NCI-H2196 treated with DMSO at 0.1 percent for 48 hours (cell line): ENCODE measurements around the gene AGO3.
"Not testable (repeated sequence)": the region's sequence is repeated elsewhere in the genome, so short reads cannot be mapped to it uniquely, and the experiment has no call there.

Experiments
- DNase-seq: peaks from one replicate; lab custom pipeline; 2025; ENCODE audit not compliant: unreplicated experiment; lab: John Stamatoyannopoulos, UW

The AGO3 gene

GRCh38 chr1:35924838-35925237 is 6.1 kb upstream of the AGO3 start:
- no peak for DNase-seq

DNA sequence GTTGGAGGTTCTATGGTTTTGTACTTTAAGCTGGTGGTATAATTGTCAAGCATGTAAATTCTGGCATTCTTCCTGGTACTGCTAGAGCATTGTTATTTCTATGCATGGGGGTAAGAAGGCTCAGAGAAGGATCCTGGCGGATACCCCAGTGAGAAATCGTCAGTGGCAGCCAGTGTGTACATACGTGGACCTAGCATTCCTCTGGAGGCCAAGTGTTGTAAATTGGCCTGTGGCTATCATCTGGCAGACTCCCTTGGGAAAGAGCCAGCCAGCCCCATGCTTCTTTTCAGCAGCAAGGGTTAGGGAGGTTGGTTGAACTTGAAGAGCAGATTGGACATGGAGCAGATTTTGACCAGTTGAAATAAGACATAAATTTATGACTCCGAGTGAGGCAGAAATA is 5.2 kb upstream of the AGO3 start:
- DNase-seq: no peak

DNA sequence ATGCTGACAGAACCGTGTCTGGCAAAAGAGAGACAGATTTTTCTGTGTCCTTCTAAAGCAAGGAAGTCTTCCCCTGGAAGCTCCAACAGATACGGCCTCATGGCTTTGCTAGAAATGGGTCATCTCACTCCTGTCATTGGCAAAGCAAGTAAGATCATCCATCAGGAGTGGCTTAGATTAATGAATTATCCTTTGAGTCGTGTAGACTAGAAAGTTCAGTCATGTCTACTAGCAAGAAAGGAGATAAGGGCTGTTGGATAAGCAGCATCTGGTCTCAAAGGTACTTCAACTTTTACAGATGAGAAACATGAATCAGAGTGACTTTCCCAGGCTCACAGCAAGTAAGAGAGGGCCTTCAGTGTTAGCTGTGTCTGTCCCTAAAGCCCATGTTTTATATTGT is 3.4 kb upstream of the AGO3 start:
- no peak for DNase-seq

DNA sequence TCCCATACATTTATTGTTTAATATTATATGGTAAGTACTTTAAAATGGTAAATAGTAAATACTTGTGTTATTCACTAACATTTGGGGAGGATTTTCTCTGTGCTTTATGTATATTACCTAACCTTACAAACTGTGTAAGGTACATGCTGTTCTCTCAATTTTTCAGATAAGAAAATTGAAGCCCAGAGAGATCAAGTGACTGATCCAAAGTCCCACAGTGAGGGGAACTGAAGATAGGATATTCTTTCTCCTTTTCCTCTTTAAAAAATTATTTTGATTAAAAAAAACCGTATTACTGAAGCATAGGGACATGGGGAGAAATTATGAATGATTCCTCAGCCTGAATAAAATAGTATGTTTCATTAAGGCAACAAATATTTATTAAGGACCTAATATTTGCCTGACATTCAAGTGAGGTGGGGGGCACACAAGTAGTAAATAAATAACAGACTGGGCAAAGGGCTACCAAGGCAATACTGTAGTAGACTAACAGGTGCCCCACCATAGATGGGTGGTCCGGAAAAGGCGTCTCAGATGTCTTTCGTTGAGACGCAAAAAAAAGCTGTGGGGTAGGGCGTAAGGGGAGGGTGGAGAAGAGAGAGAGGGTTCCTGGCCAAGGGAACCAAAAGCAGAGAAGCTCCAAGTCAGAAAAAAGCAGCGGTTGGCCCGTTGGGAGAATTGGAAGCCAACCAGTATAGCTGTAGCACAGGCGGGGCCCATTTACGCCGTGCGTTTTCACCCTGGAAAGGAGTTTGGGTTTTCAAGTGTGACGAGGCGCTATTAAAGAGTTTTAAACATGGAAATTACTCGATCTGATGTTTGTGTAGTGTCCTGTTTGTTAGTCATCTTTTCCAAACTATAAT is 944 bp upstream of the AGO3 start:
- peak; percentile 46 for DNase-seq

GRCh38 chr1:35931446-35932157 is 697 bp downstream of the AGO3 start:
- DNase-seq: no peak

DNA sequence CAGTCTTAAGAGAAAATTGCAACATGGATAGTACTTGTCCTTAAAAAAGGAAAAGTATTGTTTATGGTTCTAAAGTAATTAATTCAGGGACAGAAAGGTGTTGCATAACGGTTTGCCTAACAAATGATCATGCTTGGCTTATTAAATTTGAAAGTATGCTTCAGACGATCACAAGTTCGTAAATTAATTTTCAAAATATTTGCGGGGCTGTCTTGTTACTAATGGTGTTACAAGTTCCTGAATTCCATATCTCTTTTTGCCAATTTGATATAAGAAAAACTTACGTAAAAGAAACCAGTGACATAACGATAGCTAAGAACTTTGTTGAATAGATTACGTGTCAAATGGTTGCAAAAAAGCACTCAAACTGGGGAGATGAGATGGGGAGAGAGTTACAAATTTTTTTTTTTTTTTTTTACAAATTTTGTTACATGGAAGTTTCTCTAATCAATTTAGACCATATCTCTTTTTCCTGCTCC is 1.3 kb downstream of the AGO3 start:
- no peak for DNase-seq

DNA sequence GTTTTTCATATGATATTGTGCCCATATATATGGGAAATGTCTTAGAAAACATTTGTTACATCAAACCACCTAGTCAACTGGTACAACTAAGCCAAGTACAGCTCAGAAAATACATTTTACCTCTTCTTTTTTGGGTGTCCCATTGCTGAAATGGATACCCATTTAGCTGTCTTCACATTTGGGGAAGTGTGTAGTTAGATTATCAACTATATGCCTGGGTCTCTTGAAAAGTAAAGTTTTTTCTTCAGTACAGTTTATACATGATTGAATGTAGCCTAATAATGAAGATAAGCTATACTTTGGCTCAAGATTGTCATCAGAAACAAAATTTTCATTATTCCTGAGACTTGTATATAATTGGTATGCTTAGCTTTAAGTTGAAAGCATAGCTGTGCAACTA is 2.0 kb downstream of the AGO3 start:
- no peak for DNase-seq

DNA sequence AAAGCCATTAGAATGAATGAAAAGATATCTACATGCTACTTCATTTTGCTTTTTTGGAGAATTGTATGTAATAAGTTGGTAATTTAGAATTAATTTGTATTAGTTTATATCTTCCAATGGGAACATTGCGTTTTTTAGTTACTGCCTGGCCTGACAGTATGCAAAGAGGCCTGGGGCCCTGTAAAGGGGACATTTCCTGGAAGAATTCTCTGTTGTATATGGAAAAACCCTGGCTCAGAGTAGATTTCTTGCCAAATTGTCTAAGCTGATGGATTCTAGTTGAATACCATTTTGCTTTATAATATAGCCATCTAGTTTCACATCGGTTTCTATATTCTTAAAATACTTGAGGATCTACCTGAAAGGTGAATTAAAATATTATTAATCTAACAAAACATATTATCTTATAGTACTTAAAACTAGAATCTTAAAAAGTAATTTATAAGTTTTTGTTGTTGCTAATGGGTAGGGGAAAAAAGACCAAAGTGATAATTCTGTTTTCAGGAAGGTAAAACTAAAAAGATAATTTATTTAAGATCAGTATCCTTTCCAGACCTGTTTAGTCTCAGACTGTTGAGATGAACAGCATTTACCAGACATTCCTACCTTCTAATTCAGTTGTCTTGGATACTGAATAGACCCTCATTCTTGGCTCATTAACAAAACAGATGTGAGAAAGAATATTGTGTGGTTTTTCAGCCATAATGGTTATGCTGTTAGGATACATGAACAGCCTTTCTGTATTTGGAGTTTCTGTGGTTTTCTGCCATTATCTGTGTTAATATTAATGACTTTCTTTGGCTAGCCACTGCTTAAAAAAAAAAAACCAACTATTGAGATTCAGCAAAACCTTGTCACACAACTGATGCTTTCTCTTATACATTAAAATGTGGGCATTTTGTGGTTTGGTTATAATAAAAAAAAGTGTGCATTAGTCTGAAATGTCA is 4.8 kb downstream of the AGO3 start:
- DNase-seq: no peak

DNA sequence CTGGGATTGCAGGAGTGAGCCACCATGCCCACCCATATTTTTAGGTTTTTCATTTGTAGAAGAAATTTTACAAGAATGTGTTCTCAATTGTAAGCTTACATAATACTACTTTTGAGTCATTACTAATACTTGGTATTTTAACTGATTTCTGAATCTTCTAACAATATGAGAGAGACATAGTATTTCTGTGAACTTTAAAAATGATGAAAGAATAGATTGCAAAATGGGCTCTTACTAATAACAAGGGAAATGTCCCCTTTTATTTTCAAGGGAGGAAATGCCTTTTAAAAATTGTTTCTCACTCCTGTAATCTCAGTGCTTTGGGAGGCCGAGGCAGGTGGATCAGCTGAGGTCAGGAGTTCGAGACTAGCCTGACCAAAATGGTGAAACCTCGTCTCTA is 5.9 kb downstream of the AGO3 start:
- DNase-seq: no peak

DNA sequence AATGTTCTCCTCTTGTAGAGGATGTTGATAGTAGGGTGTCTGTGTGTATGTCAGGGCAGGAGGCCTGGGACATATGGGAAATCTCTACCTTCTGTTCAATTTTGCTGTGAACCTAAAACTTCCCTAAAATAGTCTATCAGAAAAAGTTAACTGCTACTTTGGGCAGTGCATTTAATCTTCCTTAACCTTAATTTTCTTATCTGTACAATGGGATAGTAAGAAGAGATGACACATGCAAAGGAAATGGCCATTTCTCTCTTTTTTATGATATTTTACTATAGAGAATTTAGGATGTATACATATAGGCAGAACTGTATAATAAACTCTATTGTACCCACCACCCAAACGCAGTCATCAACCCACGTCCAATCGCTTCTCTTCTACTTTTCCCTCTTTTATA is 8.6 kb downstream of the AGO3 start:
- no peak for DNase-seq

DNA sequence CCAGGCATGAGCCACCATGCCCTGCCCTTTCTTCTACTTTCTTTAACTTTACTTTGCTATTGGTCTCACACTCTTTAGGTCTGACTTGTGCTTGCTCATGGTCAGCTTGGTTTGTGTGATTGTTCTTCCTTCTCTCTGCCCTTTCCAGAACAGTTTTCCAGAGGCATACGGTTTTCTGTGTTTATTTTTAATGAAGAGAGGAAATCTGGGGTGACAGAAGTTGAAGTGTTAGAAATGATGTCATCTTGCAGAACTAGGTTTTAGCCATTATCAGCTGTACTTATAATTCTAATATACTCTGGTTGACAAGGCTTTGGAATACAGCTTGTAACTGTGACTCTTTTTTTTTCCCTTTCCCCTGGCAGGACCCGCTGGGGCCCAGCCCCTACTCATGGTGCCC is 14.4 kb downstream of the AGO3 start:
- DNase-seq: no peak

DNA sequence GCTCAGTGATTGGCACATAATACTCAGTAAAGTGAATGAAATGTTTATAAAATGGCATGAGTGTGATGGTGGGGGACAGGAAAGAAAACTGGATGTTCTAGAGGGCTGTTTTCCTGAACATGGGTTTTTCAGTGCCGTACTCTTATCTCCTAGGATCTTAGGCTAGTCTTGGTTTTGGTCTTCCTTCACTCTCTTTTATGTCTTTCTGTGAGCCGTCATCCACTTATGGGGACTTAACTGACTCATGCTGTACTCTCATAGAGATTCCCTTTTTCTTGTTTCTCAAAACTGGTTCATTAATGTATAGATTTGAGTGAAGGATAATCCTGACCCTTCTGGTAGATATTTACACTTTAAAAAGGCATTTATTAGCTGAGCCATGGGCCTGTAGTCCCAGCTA is 16.6 kb downstream of the AGO3 start:
- no peak for DNase-seq

GRCh38 chr1:35958558-35958957 is 27.7 kb downstream of the AGO3 start:
- no peak for DNase-seq

GRCh38 chr1:35959304-35959703 is 28.4 kb downstream of the AGO3 start:
- DNase-seq: no peak

GRCh38 chr1:35962952-35963351 is 32.0 kb downstream of the AGO3 start:
- DNase-seq: no peak

DNA sequence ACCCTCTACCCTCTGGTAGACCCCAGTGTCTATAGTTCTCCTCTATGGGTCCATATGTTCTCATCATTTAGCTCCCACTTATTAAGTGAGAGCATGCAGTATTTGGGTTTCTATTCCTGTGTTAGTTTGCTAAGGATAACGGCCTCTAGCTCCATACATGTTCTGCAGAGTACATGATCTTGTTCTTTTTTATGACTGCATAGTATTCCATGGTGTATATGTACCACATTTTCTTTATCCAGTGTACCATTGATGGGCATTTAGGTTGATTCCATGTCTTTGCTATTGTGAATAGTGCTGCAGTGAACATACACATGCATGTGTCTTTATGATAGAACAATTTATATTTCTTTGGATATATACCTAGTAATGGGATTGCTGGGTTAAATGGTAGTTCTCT is 33.4 kb downstream of the AGO3 start:
- not testable (repeated sequence) for DNase-seq

DNA sequence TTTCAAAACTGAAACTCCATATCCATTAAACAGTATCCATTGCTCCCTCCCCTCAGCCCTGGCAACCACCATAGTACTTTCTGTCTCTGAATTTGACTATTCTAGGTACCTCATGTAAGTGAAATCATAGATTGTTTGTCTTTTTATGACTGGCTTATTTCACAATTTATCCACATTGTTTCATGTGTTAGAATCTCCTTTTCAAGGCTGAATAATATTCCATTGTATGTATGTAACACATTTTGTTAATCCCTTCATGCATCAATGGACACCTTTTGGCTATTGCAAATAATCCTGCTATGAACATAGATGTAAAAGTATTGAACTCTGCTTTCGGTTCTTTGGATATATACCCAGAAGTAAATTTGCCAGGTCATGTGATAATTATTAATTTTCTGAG is 37.5 kb downstream of the AGO3 start:
- no peak for DNase-seq

DNA sequence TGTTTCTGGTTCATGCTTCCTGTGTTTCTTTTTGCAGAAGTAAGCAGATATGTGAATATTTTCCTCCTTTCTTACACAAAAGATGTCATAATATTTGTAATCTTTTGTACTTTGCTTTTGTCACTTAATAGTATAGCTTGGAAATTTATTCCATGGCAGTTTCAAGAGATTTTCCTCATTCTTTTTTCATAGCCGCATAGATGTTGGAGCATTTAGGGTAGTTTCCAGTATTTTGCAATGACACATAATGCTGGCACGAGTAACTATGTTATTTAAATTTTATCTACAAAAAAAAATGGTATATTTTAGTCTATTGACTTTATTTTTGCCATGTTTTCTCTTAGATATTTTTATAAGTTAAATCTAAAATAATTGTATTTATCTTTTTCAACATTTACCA is 40.7 kb downstream of the AGO3 start:
- DNase-seq: no peak

DNA sequence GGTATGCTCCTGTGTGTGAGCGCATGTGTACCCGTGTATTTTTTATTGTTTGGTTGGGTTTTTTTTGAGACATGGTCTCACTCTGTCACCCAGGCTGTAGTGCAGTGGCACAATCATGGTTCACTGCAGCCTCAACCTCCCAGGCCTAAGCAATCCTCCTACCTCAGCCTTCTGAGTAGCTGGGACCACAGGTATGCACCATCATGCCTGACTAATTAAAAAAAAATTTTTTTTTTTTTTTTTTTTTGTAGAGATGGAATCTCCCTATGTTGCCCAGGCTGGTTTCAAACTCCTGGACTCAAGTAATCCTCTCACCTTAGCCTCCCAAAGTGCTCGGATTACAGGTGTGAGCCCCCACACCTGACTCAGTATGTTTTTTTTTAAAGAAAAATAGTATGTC is 41.7 kb downstream of the AGO3 start:
- not testable (repeated sequence) for DNase-seq

GRCh38 chr1:35980090-35980489 is 49.2 kb downstream of the AGO3 start:
- no peak for DNase-seq

DNA sequence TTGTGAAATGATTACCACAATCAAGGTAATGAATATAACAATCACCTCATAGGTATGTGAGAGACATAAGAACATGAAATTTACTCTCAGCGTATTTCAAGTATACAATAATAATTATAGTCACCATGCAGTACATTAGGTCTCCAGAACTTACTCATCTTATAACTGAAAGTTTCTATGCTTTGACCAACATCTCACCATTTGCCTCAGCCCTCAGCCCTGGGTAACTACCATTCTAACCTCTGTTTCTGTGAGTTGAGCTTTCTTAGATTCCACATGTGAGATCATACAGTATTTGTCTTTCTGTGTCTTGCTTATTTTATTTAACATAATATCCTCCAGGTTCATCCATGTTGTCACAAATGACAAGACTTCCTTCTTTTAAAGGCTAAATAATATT is 57.3 kb downstream of the AGO3 start:
- no peak for DNase-seq
